HG02885 (cell line): ENCODE results near the gene SLC35F3.

Experiments
- ATAC-seq: cut with Tn5 transposase; IDR thresholded peaks from one replicate; pipeline ENCODE4 v1.9.1; 2021; ENCODE audit warnings: mild to moderate bottlenecking; ENCODE audit not compliant: unreplicated experiment, poor library complexity

SLC35F3 gene

GRCh38 chr1:233909195-233909594, 4.7 kb downstream of the SLC35F3 start:
- ATAC-seq: no peak

- no peak for ATAC-seq
Measured at GRCh38 chr1:233912447-233912846, 8.0 kb downstream of the SLC35F3 start.

GRCh38 chr1:233912909-233913308, 8.4 kb downstream of the SLC35F3 start:
- no peak for ATAC-seq

GRCh38 chr1:233916706-233917105, 12.2 kb downstream of the SLC35F3 start:
- ATAC-seq: no peak

GRCh38 chr1:233919786-233920185, 15.3 kb downstream of the SLC35F3 start:
- no peak for ATAC-seq

GRCh38 chr1:233928123-233928522, 23.6 kb downstream of the SLC35F3 start:
- ATAC-seq: no peak

- ATAC-seq: no peak
Measured at GRCh38 chr1:233933339-233933738, 28.9 kb downstream of the SLC35F3 start.

- ATAC-seq: no peak
Measured at GRCh38 chr1:233935297-233935868, 30.9 kb downstream of the SLC35F3 start.

- ATAC-seq: no peak
Measured at GRCh38 chr1:233936422-233936821, 31.9 kb downstream of the SLC35F3 start.

GRCh38 chr1:233936842-233937241, 32.4 kb downstream of the SLC35F3 start:
- no peak for ATAC-seq

- ATAC-seq: no peak
Measured at GRCh38 chr1:233938476-233938875, 34.0 kb downstream of the SLC35F3 start.

- ATAC-seq: no peak
Measured at GRCh38 chr1:233939451-233939850, 35.0 kb downstream of the SLC35F3 start.

- ATAC-seq: no peak
Measured at GRCh38 chr1:233940908-233941307, 36.4 kb downstream of the SLC35F3 start.

GRCh38 chr1:233944601-233945000, 40.1 kb downstream of the SLC35F3 start:
- no peak for ATAC-seq

- no peak for ATAC-seq
Measured at GRCh38 chr1:233945573-233945972, 41.1 kb downstream of the SLC35F3 start.

- ATAC-seq: no peak
Measured at GRCh38 chr1:233945979-233946378, 41.5 kb downstream of the SLC35F3 start.

- ATAC-seq: no peak
Measured at GRCh38 chr1:233946724-233947123, 42.2 kb downstream of the SLC35F3 start.

GRCh38 chr1:233951804-233952203, 47.3 kb downstream of the SLC35F3 start:
- ATAC-seq: no peak

GRCh38 chr1:233957691-233958090, 53.2 kb downstream of the SLC35F3 start:
- no peak for ATAC-seq

GRCh38 chr1:233959102-233959501, 54.6 kb downstream of the SLC35F3 start:
- ATAC-seq: no peak

- ATAC-seq: no peak
Measured at GRCh38 chr1:233959971-233960370, 55.5 kb downstream of the SLC35F3 start.

- no peak for ATAC-seq
Measured at GRCh38 chr1:233960386-233960785, 55.9 kb downstream of the SLC35F3 start.

- no peak for ATAC-seq
Measured at GRCh38 chr1:233962878-233963277, 58.4 kb downstream of the SLC35F3 start.
